Measurements from ENCODE around the gene AP3B2.

AP3B2 gene

DNA sequence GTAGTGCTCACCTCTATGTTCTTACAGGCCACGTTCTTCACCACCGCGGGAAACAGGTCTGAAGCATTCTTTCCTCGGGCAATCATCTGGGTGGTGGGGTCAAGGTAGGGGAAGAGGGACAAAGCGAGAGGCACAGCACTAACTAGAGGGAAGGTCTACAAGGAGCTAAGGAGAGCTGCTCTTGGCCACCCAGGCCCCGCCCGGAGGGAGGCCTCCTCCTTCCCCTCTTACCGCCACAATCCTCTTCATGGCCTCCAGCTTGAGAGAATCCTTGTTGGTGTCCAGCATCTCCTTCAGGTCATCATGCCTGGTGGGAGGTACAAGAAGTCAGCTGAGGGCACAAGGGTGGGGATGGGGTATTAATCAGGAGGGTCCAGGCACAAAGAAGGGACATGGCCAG lies 20.5 kb downstream of the AP3B2 start:
- no peak for DNase-seq

DNA sequence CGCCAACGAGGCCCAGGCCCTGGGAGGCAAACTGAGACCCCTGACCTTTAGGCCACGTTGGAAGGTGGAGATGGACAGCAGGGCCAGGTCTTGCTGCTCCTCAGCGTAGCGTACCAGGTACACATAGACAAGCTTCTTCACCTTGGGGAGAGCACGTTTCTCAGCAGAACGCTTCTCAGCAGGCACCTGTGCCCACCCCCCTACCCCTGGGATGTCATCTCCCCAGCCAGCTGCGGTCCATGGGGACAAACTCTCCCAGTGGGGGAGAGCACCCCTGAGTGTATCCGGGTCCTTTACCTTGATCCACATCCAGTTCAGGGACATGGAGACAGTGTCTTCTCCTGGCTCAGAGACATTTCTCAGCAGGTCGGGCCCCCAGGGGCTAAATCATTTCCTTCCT lies 21.0 kb downstream of the AP3B2 start:
- DNase-seq, result no peak

DNA sequence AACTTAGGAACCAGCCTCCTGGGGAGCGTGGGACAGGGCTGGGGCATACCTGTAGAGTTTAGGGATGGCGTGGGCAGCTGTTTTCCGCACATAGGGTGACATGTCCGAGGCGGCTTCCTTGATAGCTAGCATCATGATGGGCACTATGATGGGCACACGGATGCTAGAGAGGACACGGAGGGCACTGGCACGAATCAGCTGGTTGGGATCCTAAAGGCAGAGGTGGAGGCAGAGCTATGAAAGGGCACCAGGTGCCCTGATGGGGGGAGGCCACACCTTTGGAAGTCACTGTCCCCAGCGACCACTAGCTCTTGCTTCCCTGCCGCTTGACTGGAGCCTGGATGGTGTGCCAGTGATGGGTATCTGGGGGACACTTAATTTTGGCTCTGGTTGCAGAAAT lies 28.3 kb downstream of the AP3B2 start:
- no peak for DNase-seq

DNA sequence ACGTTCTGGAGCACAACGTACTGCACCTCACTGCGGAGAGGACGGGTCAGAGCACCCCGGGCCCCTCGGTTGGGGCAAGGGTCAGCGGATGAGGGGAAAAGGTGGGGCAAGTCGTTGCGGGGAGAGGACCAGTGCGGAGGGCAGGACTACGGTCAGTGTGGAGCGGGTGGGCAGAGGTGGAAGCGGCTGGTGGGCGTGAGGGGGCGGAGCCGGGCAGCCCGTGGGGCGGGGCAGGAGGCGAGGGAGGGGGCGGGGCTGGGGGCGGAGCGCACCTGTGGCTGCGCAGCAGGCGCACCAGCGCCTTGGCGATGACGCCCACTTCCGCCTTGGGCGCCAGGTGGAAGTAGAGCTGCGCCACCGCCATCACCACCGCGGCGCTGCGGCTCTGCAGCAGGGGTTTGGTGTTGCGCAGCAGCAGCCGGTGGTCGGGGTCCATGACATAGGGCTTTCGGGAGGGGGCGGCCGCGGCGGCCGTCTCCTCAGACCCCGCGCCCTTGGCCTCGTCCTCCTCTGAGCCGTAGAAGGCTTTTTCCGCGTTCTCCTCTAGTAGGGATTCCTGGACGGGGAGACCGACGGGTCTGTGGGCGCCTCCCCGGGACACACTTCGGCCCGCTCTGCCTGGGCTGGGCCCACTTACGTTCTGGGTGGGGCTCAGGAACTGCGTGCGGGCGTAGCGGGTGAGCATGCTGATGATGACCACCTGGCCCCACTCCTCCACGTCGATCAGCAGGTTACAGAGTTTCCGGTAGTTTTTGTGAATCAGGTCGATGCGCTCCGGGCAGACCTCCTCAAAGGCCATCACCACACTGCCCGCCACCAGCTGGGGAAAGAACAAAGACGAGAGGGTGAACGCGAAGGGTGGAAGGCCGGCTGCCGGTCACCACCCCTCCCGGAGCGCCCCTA lies 29.2 kb downstream of the AP3B2 start:
- DNase-seq, result peak; percentile 92

DNA sequence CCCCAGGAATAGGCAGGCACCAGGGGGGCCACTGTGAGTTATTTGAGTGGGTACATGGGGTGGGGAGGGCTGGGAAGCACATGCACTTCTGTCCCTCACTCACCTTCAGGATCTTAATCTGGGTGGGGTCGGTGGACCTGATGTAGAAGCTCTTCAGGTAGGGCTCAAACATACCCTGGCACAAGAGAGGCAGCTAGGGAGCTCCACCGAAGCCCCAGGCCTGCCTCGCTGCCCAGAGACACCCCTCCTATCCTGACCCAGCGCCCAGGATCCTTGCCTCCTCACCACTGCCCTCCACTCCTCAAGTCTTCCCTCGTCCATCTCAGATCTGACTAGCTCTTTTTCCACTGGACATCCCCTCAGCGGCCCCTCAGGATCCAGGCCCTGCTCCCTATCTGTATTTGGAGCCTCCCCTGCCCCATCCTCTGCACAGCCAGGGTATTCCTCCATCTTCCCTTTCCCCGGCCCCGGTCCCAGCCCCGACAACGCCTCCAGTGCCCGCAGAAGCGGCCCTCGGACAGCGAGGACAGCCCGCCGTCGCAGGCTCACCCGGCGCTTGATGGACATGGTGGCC lies 30.0 kb downstream of the AP3B2 start:
- DNase-seq, result no peak

DNA sequence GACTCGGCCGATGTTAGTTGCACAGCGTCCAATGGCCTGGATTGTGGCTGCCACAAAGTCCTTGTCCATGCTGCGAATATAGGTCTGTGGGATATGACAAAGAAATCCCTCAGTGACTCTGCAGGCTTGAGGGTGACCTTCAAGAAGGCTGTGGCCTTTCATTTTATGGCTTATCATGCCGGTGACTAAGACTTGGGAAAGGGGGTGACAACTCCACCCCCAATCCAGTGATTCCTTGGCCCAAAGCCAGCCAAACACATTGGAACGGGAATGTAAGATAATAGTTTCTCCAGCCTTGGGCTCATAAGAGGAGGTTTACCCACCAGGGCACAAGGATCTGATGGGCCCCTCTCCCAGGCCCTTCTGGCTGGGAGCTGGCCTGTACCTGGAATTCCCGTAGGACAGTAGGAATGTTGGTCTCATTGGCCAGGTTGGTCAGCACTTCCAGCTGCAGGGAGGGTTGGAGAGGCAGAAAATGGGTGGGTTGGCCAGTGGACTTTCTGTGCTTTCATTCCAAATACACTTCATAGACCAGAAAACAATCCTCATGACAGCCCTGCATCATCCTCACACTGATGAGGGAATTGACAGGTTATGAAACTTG lies 31.9 kb downstream of the AP3B2 start:
- no peak for DNase-seq

DNA sequence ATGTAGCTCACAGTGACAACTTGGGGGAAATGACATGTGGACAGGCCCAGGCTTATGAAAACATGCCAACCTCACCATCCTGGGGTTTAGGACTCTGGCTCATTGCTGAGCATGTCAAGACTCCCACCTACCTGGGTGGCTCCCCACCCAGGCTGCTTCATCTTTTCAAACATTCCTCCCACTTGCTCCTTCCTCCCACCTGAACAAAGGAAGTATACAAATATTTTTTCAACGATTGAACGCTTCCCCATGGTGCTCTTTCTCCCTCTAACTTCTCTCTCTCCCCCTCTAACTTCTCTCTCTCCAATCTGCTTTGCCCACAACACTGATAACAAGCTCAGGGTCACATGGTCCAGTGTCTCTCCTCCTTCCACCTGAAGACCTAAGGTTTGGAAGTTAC lies 34.8 kb downstream of the AP3B2 start:
- DNase-seq, result no peak

DNA sequence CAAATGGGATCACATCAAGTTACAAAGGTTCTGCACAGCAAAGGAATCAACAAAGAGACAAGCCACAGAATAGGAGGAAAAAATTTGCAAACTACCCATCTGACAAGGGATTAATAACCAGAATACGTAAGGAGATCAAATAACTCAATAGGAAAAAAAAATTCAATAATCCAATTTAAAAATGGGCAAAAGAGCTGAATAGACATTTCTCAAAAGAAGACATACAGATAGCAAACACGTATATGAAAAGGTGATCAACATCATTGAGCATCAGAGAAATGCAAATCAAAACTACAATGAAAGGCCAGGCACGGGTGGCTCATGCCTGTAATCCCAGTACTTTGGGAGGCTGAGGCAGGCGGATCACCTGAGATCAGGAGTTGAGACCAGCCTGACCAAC lies 39.0 kb downstream of the AP3B2 start:
- DNase-seq, result no peak

DNA sequence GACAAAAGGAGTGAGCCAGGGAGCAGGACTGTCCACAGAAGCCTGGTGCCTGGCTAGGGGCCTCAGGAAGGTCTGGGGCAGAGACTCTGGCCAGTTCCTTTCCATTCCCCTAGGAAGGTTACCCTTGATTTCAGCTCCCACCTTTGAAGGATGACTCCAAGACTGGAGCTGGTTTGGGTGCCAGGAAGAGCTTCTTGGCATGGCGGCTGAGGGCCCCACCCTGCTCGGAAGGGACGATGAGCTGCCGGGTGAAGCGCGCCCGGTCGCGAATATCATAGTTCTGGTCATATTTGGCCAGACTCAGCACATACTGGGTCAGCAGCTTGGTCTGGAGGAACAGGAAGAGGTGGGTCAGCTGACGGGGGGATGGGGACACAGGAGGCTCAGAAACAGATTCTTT lies 43.1 kb downstream of the AP3B2 start:
- no peak for DNase-seq

DNA sequence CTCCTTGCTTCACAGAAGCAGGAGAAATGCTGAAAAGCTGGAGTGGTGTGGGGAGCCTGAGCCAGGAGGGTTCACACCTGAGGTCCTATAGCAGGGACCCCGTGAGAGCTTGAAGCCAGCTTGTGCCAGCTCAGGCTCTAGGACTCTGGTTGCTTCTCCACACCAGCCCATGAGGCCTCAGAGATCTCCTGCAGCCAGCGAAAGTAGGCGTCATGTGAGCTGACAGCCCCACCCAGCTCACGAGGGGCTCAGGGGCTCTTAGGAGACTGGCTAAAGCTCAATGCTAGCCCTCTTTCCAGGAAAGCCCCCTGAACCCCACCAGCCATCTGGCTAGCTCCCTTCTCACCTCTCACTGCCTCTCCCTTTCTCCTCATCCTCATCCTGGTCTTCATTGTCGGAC lies 45.7 kb downstream of the AP3B2 start:
- DNase-seq, result no peak

DNA sequence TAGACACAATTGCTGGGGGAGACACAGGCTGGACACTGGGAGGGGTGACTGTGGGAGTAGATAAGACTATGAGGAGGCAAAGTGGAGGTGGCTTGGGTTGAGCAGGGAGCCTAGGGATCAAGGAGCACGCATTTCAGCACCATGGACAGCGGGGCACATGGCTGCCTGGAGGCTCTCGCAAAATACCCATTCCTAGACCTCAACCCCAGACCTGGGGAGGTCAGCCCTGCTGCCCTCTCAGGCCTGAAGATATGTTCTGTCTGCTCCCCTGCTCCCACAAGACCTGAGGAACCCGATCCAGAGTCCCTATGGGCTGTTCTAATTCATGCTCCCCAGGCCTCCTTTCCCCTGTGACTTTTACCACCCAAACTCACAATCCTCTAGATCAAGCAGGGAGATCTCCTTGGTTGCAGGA lies 46.5 kb downstream of the AP3B2 start:
- DNase-seq, result no peak

DNA sequence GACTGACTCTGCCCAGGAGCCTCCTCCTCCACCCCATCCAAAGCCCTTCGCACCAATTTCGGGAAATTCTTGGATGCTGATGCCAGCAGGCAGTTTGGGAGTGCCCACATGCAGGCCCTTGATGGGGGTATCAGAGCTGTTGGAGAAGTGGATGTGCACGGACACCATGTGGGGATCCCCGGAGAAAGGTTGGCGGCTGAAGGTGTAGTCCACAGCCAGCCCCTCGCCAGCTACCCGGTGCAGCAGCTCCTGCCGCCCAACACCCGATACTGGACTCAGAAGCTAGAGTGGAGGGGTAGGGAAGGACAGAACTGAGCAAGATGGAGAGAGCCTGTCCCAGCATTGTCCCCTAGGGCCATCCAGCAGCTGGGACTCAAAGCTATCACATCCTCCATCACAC lies 47.0 kb downstream of the AP3B2 start:
- DNase-seq, result no peak

DNA sequence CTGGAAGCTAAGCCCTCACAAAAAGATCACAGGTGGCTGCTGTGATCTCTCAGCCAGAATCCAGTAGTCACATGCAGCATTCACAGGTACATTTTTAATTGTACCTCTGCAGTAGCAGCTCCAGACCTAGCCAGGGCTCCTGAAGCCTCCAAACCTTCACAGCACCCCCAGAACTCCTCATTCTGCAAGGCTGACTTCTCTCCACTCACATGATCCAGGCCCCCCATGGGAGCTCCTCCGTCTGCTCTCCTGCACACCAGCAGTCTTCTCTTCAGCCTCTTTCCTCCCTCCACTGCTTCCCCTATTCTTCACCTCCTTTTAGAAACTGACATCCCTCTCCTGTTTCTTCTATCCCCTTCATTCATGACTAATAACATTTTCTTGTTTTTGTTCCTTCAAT lies 49.3 kb downstream of the AP3B2 start:
- no peak for DNase-seq

DNA sequence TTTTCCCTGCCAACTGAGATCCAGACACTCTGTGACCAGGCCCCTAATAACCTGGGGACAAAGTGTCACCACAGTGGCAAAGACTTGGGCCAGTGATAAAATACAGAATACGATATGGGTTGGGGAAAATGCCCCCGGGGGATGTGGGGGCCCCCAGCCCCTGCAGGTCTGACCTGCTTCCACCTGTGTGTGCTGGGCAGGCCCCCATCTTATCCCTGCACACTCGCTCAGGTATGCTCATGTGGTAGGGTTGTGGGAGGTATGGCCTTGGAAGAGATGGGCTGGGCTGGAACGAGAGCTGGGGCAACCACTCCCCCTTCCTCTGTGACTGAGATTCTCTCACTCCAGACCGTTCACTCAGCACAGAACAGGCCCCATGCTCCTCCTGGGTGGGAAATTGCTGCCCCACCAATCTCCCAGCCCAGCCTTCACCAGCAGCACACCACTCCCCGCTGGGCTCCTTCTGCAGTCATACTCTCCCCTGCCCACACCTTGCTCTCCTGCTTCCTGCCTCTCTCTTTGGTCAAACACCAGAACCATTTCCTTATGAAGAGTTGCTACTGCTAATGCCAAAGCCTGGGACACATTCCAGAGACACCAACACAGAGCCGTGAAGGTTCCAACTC lies 52.9 kb downstream of the AP3B2 start:
- no peak for DNase-seq

DNA sequence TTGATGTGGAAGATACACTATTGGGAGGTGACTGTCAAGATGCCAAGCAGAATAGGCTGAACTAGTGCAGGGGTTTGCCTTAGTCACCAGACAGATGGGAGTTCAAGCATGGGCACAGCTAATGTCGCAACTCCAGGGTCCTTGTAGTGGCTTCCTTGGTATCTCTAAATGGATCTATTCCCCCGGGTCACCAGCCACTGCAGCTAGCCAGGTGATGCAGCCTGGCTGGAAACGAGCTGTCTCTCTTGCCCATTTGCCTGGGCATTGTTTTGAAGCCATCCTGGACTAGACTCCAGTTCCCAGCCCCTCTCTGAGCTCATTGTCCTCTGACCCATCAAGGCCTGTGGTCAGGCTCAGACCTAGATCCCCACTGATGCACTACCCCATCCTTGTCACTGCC lies 54.1 kb downstream of the AP3B2 start:
- no peak for DNase-seq

DNA sequence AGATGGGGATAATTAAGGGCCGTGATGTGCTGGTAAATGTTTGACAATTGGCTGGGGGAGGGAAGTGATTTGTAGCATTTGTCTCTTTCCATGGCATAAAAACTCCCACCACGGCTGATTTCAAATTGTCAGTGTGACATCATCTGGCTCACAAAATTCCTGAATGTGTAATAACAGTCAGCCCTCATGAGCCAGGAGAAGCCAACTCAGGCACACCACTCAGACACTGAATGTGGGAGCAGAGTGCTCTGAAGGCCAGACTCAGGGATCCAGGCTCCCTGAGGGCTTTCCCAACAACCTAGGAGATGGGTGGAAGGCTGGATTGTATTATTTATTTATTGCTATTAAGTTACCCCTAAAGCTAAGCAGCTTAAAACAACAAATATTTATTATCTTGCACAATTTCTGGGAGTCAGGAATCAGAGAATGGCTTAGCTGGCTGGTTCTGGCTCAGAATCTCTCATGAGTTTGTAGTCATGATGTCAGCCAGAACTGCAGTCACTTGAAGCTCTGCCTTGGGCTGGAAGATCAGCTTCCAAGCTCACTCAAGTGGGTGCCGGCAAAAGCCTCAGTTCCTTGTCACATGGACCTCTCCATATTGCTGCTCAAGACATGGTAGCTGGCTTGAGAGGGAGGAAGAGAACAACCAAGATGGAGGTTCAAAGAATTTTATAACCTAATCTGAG lies 56.0 kb downstream of the AP3B2 start:
- DNase-seq, result no peak

DNA sequence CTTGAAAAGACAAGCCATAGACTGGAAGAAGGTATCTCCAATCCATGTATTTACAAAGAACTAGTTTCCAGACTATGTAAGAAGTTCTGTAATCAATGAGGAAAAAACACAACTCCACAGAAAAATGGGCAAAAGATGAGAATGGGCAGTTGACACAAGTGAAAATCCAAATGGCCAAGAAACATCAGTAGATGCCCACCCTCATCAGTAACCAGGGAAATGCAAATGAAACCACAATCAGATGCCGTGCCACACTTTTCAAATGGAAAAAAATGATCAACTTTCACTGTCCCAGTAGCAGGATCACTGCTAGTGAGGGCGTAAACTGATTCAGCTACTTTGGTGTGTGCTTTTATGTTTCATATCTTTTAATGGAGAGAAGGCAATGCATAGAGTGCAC lies 58.0 kb downstream of the AP3B2 start:
- DNase-seq, result no peak

DNA sequence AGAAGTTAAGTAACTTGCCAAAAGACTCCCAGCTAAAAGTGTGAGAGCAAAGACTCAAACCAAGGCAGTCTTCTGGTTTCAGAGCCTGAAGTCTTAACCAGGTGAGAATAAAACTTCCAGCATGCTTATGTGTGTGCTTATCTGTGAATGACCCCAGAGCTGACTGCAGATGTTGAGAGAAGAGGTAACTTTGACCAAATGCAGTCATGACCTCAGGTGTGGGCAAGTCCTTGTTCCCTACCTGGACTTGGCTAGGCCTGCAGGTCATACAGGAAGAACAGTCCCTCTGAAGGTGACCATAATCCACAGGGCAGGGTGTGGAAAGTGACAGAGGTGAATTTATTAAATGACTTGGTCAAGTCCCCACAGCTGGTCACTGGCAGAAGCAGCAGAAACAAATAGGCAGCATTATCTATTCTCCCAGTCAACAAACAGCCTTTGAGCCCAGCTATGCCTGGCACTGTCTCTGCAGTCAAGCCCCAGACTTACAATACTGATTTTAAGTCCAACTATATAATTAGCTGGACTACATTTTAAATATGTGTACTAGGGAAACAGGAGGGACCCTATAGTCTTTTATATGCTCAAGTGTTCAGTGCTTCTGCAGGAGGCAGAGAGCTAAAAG lies 59.5 kb downstream of the AP3B2 start:
- DNase-seq, result no peak

DNA sequence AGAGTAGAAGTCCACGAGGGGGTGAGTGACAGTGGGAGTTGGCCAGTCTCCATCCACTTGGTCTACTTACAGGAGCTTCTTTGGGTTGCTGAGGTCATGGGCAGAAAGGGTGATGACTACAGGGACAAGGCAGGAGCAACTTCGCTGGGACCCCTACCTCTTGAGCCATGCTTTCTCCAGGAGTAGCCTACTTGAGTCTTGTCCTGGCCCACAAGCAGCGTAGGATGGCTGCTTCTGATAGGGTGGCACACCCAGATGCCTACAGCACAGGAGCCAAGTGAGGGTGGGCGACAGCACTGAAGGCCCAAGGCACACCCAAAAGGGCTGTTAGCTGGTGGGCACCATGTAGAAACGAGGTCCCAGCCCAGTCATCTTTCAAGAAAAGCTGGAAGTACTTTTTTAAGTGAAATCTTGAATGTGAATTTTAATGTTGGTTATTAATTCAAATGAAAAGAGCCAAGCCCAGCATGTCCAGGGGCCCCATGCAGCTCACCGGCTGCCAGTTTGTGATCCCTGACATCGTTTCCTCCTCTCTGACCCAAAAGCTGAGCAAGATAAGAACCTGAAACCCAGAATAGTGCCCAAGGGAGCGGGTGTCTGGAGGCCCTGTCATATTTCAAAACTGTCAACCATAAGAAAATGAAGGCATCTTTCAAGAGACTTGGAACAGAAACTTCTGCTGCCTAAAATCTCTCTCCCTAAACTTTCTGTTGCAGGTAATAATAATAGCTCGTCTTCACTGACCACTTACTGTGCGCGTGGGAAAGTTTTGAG lies 60.3 kb downstream of the AP3B2 start:
- no peak for DNase-seq

DNA sequence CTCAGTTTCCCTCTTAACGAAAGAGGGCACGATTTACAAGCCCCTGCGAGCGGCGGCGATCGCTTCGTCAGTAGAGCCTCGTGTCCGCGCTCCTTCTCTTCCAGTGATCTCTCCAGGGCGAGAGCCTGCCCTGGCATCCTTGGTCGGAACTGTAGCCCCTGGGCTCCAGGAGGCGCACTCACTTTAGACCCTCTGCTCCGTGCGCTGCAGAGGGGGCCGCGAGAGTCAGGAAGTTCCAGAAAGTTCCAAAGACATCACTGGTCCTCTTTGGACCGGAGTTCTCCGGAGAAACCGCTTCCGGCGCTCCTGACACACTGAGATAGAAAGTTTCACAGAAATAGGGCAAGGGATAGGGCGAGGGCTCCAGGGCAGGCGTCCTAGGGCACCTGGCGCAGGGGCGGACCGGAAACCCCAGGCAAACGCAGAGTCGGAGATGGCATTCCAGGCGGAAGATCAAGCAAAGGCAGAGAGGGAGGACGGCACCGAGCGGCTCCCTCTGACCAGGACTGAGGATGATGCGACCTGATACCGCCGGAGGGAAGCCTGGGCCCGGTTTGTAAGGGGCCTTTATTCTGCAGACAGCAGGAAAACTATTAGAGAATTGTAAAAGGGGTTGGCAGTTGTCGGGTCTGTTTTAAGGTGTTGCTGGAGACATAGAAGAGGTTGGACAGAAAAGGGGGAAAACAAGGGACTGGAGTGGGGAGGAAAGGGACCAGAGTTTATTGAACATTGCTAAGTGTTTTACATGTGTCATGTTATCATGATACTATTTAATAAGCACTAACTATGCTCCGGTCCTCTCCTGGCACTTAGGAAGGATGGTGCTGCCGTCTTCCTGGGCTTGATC lies 61.2 kb downstream of the AP3B2 start:
- DNase-seq, result no peak

DNA sequence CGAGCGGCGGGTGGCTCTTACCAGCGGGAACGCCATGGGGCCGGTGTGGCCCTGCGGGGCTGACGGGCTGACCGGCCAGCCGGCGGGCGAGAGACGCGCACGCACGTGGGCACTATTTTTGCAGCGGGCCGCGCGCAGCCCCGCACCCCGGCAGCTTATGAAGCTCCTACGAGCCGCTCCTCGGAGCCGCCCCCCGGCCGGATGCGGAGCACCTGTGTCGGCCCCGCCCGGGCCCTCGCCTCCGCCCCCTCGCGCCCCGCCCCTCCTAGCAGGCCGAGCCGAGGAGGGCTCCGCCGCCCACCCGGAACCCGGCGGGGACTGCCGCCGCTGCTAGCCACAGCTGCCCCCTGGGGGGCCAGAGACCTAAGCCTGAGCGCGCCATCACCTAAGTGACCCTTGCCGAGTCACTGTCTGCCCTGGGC lies 61.8 kb downstream of the AP3B2 start:
- DNase-seq, result no peak

All from COR-L47 (cell line).